GM12878 (cell line): ENCODE data around the gene PRR11. TPM values are rescaled to one million over a fixed set of nuclear protein-coding genes. Genes with fewer than 3 reads are reported as not detected.

Experiments
- ATAC-seq: fragments of 200-7000 bp; cut with Tn5 transposase; 3 replicates; pipeline ENCODE4 v1.9.1; 2020; ENCODE audit warnings: mild to moderate bottlenecking, moderate library complexity
- BruUV-seq: library from RNA; stranded (reverse); fragments of 400-500 nt; replicated peaks from 2 replicates; lab custom pipeline; 2021; lab: Mats Ljungman, UMichigan
- CTCF ChIA-PET: fragments of 300-600 bp; sonication (Branson Sonifier 250); formaldehyde crosslinking; extraction: SDS; loops from one replicate; lab custom pipeline; 2021; ENCODE audit warnings: inconsistent platforms; lab: Yijun Ruan, JAX
- POLR2A ChIA-PET: fragments of 350-600 bp; formaldehyde crosslinking; extraction: SDS; loops from one replicate; lab custom pipeline; 2021; ENCODE audit warnings: inconsistent platforms; lab: Charles Lee
- RAD21 ChIA-PET: fragments of 300-600 bp; sonication (Branson Sonifier 250); formaldehyde crosslinking; loops from one replicate; lab custom pipeline; 2023; ENCODE audit warnings: antibody characterized with exemption; ENCODE audit not compliant: unreplicated experiment; lab: Charles Lee
- SMC1A ChIA-PET: fragments of 300-600 bp; sonication (Branson Sonifier 250); formaldehyde crosslinking; loops from one replicate; lab custom pipeline; 2023; ENCODE audit not compliant: unreplicated experiment, uncharacterized antibody; lab: Charles Lee
- DNase-seq: peaks from one replicate; pipeline ENCODE4 v3.0.0-alpha.2; 2011; ENCODE audit warnings: low read depth, low spot score
- FAIRE-seq: peaks from 3 replicates; lab custom pipeline; 2011; peaks lifted over from hg19 to GRCh38; lab: Jason Lieb, UNC
- H2AFZ ChIP-seq: 2 replicates; pipeline ENCODE4 v1.6.0; 2011; ENCODE audit warnings: low read depth, low read length, control low read depth; ENCODE audit not compliant: control insufficient read depth
- H3K27ac ChIP-seq: 2 replicates; pipeline ENCODE4 v1.5.1; 2011; ENCODE audit warnings: control low read depth; ENCODE audit not compliant: control insufficient read depth, insufficient read depth
- H3K27me3 ChIP-seq, 2 experiments: replicated peaks in 1 of 2; 2 replicates each; pipeline versions ENCODE4 v1.6.0 to v1.6.1; 2011; ENCODE audit warnings: low read length in 1 of 2; ENCODE audit not compliant: control insufficient read depth in 2 of 2, insufficient read depth in 2 of 2
- H3K36me3 ChIP-seq, 2 experiments: 2 replicates each; pipeline ENCODE4 v1.5.1; 2011; ENCODE audit warnings: low read length in 1 of 2; ENCODE audit not compliant: control insufficient read depth in 2 of 2, insufficient read depth in 2 of 2
- H3K4me1 ChIP-seq: 2 replicates; pipeline ENCODE4 v1.6.1; 2011; ENCODE audit warnings: mild to moderate bottlenecking, low read length, moderate library complexity, mixed read lengths; ENCODE audit not compliant: control insufficient read depth, insufficient read depth
- H3K4me2 ChIP-seq: 2 replicates; pipeline ENCODE4 v1.6.0; 2011; ENCODE audit warnings: control low read depth; ENCODE audit not compliant: control insufficient read depth, insufficient read depth
- H3K4me3 ChIP-seq: fragments of 200-600 bp; sonication (generic); 2 replicates; pipeline ENCODE4 v1.5.1; 2016
- H3K79me2 ChIP-seq: 2 replicates; pipeline ENCODE4 v1.6.0; 2011; ENCODE audit warnings: low read length; ENCODE audit not compliant: control insufficient read depth, insufficient read depth
- H3K9ac ChIP-seq: 2 replicates; pipeline ENCODE4 v1.8.0; 2011; ENCODE audit warnings: low read length, control low read depth, mixed read lengths; ENCODE audit not compliant: control insufficient read depth, insufficient read depth
- H3K9me3 ChIP-seq: replicated peaks from 3 replicates; pipeline ENCODE4 v1.5.1; 2011; ENCODE audit warnings: mild to moderate bottlenecking, low read length; ENCODE audit not compliant: control insufficient read depth, insufficient read depth
- H4K20me1 ChIP-seq: 2 replicates; pipeline ENCODE4 v1.6.0; 2011; ENCODE audit not compliant: control insufficient read depth, insufficient read depth
- CBFB ChIP-seq: IDR thresholded peaks from 2 replicates; pipeline ENCODE4 v1.6.1; 2016; ENCODE audit warnings: antibody characterized with exemption, low read depth
- CBX5 ChIP-seq: sonication (generic); IDR thresholded peaks from 2 replicates; pipeline ENCODE4 v1.6.1; 2016; ENCODE audit warnings: low read depth, moderate library complexity, mild to moderate bottlenecking, inconsistent platforms
- ESRRA ChIP-seq: IDR thresholded peaks from 2 replicates; pipeline ENCODE4 v1.6.1; 2012; ENCODE audit warnings: mild to moderate bottlenecking, low read length, improper control_type of control experiment
- HDAC6 ChIP-seq: fragments of 200-600 bp; sonication (generic); IDR thresholded peaks from one replicate; pipeline ENCODE4 v1.8.0; 2017; ENCODE audit warnings: antibody characterized with exemption; ENCODE audit not compliant: unreplicated experiment
- PAX8 ChIP-seq: fragments of 450-650 bp; IDR thresholded peaks from 2 replicates; pipeline ENCODE4 v1.6.1; 2017; ENCODE audit warnings: mild to moderate bottlenecking, moderate library complexity
- ZBED1 ChIP-seq: IDR thresholded peaks from 2 replicates; pipeline ENCODE4 v1.6.1; 2016; ENCODE audit warnings: borderline replicate concordance
- WGBS: methylation state at CpG from one replicate; pipeline ENCODE4 v1.1.6; 2016; ENCODE audit warnings: low lambda C conversion rate; ENCODE audit not compliant: insufficient replicate concordance, insufficient coverage; ENCODE audit errors: missing lambda C conversion rate; 5-methylcytosine and 5-hydroxymethylcytosine counted together
- in situ Hi-C: fragments of 300-500 bp; cut with MboI; formaldehyde crosslinking; loops from 9 replicates; pipeline ENCODE4 v1.14.3; 2018; ENCODE audit warnings: mixed read lengths
- intact Hi-C: fragments of 100-400 bp; cut with micrococcal nuclease; formaldehyde crosslinking; loops from one replicate; pipeline ENCODE4 v1.14.2; 2022; ENCODE audit not compliant: unreplicated experiment
- polyA plus RNA-seq, 11 experiments: library from polyadenylated mRNA; depleted of rRNA in 4 of 11; unstranded in 6 of 11; stranded (reverse) in 5 of 11; fragments of >200 nt; fragmentation: Nextera tagmentation in 4 of 11; fragmentation: Illumina TruSeq in 1 of 11; extraction: Ambion mirVana in 4 of 11; extraction: Trizol in 1 of 11; gene quantifications; 1 replicate in 1 of 11; 2 replicates in 10 of 11; pipeline versions ENCODE4 v1.2.1 to v1.2.3, GENCODE V29; 2011 to 2016; ENCODE audit warnings: inconsistent platforms in 2 of 11, missing spikeins in 2 of 11, low read depth in 1 of 11
- total RNA-seq, 4 experiments: library from RNA; depleted of rRNA in 3 of 4; stranded (reverse); fragments of >200 nt in 3 of 4; fragmentation: Illumina TruSeq in 1 of 4; extraction: Trizol in 1 of 4; gene quantifications; 2 replicates each; pipeline versions ENCODE4 v1.2.1 to v1.2.3, GENCODE V29; 2013 to 2021
- TF ChIP-seq, protein P1 (sequence below): fragments of 450-650 bp; IDR thresholded peaks from 2 replicates; pipeline ENCODE4 v1.6.1; 2017; ENCODE audit warnings: low read depth, mild to moderate bottlenecking, moderate library complexity
- TF ChIP-seq, protein P2 (sequence below): fragments of 450-650 bp; IDR thresholded peaks from 2 replicates; pipeline ENCODE4 v1.6.1; 2018; ENCODE audit warnings: mild to moderate bottlenecking, low read depth, moderate library complexity; ENCODE audit not compliant: partially characterized antibody
- TF ChIP-seq, protein P3 (sequence below): fragments of 450-650 bp; IDR thresholded peaks from 2 replicates; pipeline ENCODE4 v1.6.1; 2017; ENCODE audit warnings: mild to moderate bottlenecking, low read depth, inconsistent platforms; ENCODE audit not compliant: poor library complexity, severe bottlenecking

The PRR11 gene
- total and polyA plus RNA-seq, 10 of the 15 experiments (the other 5 are each of a cell fraction or from before 2014, with no cell fraction given) = 20.8 to 97.0 (median 48.3) TPM

DNA sequence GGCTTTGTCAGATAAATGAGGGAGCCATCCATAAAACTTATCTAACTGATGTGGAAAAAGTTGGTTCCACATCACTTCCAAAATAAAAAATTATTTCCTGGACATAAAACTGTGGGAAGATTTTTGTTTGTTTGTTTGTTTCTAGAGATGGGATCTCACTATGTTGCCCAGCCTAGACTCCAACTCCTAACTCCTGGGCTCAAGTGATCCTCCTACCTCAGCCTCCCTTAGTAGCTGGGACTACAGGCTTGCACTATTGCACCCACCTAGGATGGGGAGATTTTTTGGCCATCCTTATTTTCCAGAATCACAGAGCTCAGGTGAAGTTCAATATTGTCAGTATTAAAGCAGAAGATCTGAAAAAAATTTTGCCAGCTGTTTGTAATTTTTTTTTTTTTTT is 30.5 kb downstream of the PRR11 start:
- no peaks in the 10 kb centered on the region for H3K79me2 ChIP-seq
- no peak overlapping the region for H3K4me2 ChIP-seq
- no peak for ATAC-seq
- TSS peak; percentile 37 for BruUV-seq
- no peak overlapping the region for H3K4me3 ChIP-seq
- H3K27ac ChIP-seq = no peak overlapping the region
- intact Hi-C loops = no loop called here
- no peaks in the 10 kb centered on the region for H4K20me1 ChIP-seq
- no peaks in the 10 kb centered on the region for H3K27me3 ChIP-seq
- no peak for DNase-seq
- H3K4me1 ChIP-seq = no peaks in the 10 kb centered on the region
- H3K9me3 ChIP-seq = no peaks in the 10 kb centered on the region
- TF ChIP-seq PAX8 (no peak), ZBED1 (no peak), ESRRA (no peak), HDAC6 (no peak), CBFB (no peak)
- TF ChIP-seq, protein P1, sequence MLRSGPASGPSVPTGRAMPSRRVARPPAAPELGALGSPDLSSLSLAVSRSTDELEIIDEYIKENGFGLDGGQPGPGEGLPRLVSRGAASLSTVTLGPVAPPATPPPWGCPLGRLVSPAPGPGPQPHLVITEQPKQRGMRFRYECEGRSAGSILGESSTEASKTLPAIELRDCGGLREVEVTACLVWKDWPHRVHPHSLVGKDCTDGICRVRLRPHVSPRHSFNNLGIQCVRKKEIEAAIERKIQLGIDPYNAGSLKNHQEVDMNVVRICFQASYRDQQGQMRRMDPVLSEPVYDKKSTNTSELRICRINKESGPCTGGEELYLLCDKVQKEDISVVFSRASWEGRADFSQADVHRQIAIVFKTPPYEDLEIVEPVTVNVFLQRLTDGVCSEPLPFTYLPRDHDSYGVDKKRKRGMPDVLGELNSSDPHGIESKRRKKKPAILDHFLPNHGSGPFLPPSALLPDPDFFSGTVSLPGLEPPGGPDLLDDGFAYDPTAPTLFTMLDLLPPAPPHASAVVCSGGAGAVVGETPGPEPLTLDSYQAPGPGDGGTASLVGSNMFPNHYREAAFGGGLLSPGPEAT = no peak
- TF ChIP-seq, all 136 proteins: peak for 0
- in situ Hi-C loops = no loop called here
- ChIA-PET RAD21 (no interaction called here), CTCF (interaction anchor here (0.7 kb wide), 1 partner anchor 117 kb away, joined by 3 read pairs; no protein-coding TSS in a partner anchor), SMC1A (interaction anchor here (1.3 kb wide), 1 partner anchor 20 kb away, joined by 5 read pairs; no protein-coding TSS in a partner anchor), POLR2A (interaction anchor here (0.8 kb wide), 1 partner anchor 24 kb away, joined by 3 read pairs; the partner anchor contains the start of gene SMG8)
- FAIRE-seq = no peak
- Histone ChIP-seq H2AFZ (no peak overlapping the region), H3K9ac (no peak overlapping the region), H3K36me3 (peaks cover 0 to 10% of the 10 kb centered on the region in 2 experiments)

DNA sequence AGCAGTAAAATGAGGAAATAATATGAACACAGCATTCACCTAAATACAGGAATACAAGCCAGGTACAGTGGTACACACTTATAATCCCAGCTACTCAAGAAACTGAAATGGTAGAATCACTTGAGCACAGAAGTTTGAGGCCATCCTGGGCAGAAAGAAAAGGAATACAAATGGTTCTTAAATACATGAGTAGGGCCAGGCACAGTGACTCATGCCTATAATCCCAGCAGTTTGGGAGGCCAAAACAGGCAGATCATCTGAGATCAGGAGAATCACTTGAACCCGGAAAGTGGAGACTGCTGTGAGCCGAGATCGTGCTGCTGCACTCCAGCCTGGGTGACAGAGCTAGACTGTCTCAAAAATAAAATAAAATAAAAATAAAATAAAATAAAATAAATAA is 31.3 kb downstream of the PRR11 start:
- in situ Hi-C loops (no loop called here), intact Hi-C loops (no loop called here)
- no peak overlapping the region for H3K27ac ChIP-seq
- no TSS peak for BruUV-seq
- FAIRE-seq (no peak), ATAC-seq (no peak), DNase-seq (no peak)
- ChIA-PET RAD21 (no interaction called here), SMC1A (no interaction called here), CTCF (no interaction called here), POLR2A (no interaction called here)
- no peaks in the 10 kb centered on the region for H3K27me3 ChIP-seq
- H3K9me3 ChIP-seq = no peaks in the 10 kb centered on the region
- no peaks in the 10 kb centered on the region for H3K4me1 ChIP-seq
- H3K4me2 ChIP-seq = no peak overlapping the region
- H3K4me3 ChIP-seq = no peak overlapping the region
- H4K20me1 ChIP-seq = no peaks in the 10 kb centered on the region
- TF ChIP-seq PAX8 = no peak
- TF ChIP-seq, protein P2, sequence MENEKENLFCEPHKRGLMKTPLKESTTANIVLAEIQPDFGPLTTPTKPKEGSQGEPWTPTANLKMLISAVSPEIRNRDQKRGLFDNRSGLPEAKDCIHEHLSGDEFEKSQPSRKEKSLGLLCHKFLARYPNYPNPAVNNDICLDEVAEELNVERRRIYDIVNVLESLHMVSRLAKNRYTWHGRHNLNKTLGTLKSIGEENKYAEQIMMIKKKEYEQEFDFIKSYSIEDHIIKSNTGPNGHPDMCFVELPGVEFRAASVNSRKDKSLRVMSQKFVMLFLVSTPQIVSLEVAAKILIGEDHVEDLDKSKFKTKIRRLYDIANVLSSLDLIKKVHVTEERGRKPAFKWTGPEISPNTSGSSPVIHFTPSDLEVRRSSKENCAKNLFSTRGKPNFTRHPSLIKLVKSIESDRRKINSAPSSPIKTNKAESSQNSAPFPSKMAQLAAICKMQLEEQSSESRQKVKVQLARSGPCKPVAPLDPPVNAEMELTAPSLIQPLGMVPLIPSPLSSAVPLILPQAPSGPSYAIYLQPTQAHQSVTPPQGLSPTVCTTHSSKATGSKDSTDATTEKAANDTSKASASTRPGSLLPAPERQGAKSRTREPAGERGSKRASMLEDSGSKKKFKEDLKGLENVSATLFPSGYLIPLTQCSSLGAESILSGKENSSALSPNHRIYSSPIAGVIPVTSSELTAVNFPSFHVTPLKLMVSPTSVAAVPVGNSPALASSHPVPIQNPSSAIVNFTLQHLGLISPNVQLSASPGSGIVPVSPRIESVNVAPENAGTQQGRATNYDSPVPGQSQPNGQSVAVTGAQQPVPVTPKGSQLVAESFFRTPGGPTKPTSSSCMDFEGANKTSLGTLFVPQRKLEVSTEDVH = no peak
- TF ChIP-seq CBX5 = no peak
- TF ChIP-seq, protein P3, sequence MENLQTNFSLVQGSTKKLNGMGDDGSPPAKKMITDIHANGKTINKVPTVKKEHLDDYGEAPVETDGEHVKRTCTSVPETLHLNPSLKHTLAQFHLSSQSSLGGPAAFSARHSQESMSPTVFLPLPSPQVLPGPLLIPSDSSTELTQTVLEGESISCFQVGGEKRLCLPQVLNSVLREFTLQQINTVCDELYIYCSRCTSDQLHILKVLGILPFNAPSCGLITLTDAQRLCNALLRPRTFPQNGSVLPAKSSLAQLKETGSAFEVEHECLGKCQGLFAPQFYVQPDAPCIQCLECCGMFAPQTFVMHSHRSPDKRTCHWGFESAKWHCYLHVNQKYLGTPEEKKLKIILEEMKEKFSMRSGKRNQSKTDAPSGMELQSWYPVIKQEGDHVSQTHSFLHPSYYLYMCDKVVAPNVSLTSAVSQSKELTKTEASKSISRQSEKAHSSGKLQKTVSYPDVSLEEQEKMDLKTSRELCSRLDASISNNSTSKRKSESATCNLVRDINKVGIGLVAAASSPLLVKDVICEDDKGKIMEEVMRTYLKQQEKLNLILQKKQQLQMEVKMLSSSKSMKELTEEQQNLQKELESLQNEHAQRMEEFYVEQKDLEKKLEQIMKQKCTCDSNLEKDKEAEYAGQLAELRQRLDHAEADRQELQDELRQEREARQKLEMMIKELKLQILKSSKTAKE = no peak
- 96% methylated on average over 3 of the region's 3 CpGs for WGBS
- no peak overlapping the region for H3K9ac ChIP-seq
- H3K79me2 ChIP-seq = no peaks in the 10 kb centered on the region
- peaks cover 0 to 12% of the 10 kb centered on the region in 2 experiments for H3K36me3 ChIP-seq
- no peak overlapping the region for H2AFZ ChIP-seq
